A549 (cell line): Measurements from ENCODE around the gene MACROD1. TPM values are rescaled to one million over a fixed set of nuclear protein-coding genes. Genes with fewer than 3 reads are reported as not detected.
A peak's percentile ranks its signal among the peaks of the same experiment; 100 is the strongest.

Experiments
- ATAC-seq, 2 experiments: fragments of 200-7000 bp in 1 of 2; fragments of >200 bp in 1 of 2; cut with Nextera tagmentation in 1 of 2; cut with Tn5 transposase in 1 of 2; 3 replicates each; pipeline versions ENCODE4 v1.8.0 to v1.9.1; 2018 to 2020; ENCODE audit warnings: mild to moderate bottlenecking in 1 of 2, moderate library complexity in 1 of 2
- CTCF ChIA-PET: fragments of 300-600 bp; sonication (Branson Sonifier 250); formaldehyde crosslinking; extraction: SDS; loops from one replicate; lab custom pipeline; 2021; ENCODE audit warnings: antibody characterized with exemption, inconsistent platforms; lab: Yijun Ruan, JAX
- POLR2A ChIA-PET: fragments of 350-600 bp; formaldehyde crosslinking; extraction: SDS; loops from one replicate; lab custom pipeline; 2021; ENCODE audit warnings: antibody characterized with exemption, inconsistent platforms; lab: Yijun Ruan, JAX
- DNase-seq, 2 experiments: peaks; one replicate each; pipeline versions ENCODE4 v3.0.0 to v3.0.0-alpha.2; 2011 to 2016; ENCODE audit warnings: low read depth in 1 of 2, low spot score in 1 of 2
- FAIRE-seq: peaks from 2 replicates; lab custom pipeline; 2011; peaks lifted over from hg19 to GRCh38; lab: Jason Lieb, UNC
- H3K27ac ChIP-seq, 2 experiments: fragments of >200 bp; sonication (Bioruptor Twin); formaldehyde crosslinking; 3 replicates each; pipeline ENCODE4 v1.5.1; 2016 to 2017
- H3K4me1 ChIP-seq: fragments of >200 bp; sonication (Bioruptor Twin); formaldehyde crosslinking; 3 replicates; pipeline ENCODE4 v1.6.1; 2016
- H3K4me2 ChIP-seq: fragments of >200 bp; sonication (Bioruptor Twin); formaldehyde crosslinking; 3 replicates; pipeline ENCODE4 v1.6.1; 2016
- H3K4me3 ChIP-seq: fragments of >200 bp; sonication (Bioruptor Twin); formaldehyde crosslinking; 3 replicates; pipeline ENCODE4 v1.5.1; 2016
- H3K9me3 ChIP-seq: fragments of >200 bp; sonication (Bioruptor Twin); formaldehyde crosslinking; 3 replicates; pipeline ENCODE4 v1.6.1; 2016
- BHLHE40 ChIP-seq: IDR thresholded peaks from 2 replicates; pipeline ENCODE4 v1.6.1; 2012; ENCODE audit warnings: low read depth, low read length, inconsistent platforms
- CBX2 ChIP-seq: fragments of 200-600 bp; sonication (generic); IDR thresholded peaks from 2 replicates; pipeline ENCODE4 v1.6.1; 2016; ENCODE audit warnings: low read depth, mild to moderate bottlenecking, borderline replicate concordance
- CEBPB ChIP-seq, 2 experiments: fragments of >200 bp in 1 of 2; sonication (Bioruptor Twin) in 1 of 2; formaldehyde crosslinking in 1 of 2; IDR thresholded peaks; 2 replicates each; pipeline ENCODE4 v1.6.1; 2012 to 2016
- CHD4 ChIP-seq: fragments of 200-600 bp; sonication (generic); IDR thresholded peaks from 2 replicates; pipeline ENCODE4 v1.6.1; 2016; ENCODE audit warnings: antibody characterized with exemption, mild to moderate bottlenecking, borderline replicate concordance
- FOSB ChIP-seq: fragments of 250-450 bp; sonication (Bioruptor Pico); IDR thresholded peaks from 2 replicates; pipeline ENCODE4 v1.5.0; 2020; ENCODE audit warnings: mild to moderate bottlenecking, moderate library complexity
- FOXS1 ChIP-seq: fragments of 250-450 bp; sonication (Bioruptor Pico); IDR thresholded peaks from 2 replicates; pipeline ENCODE4 v1.5.0; 2020; ENCODE audit warnings: mild to moderate bottlenecking, moderate library complexity
- GATA3 ChIP-seq: IDR thresholded peaks from 2 replicates; pipeline ENCODE4 v1.6.1; 2012; ENCODE audit warnings: borderline replicate concordance
- HDAC2 ChIP-seq: fragments of 200-600 bp; sonication (generic); IDR thresholded peaks from 2 replicates; pipeline ENCODE4 v1.6.1; 2016
- PHF8 ChIP-seq: fragments of 200-600 bp; sonication (generic); IDR thresholded peaks from 2 replicates; pipeline ENCODE4 v1.6.1; 2016; ENCODE audit warnings: low read depth, mild to moderate bottlenecking, antibody characterized with exemption, moderate library complexity, borderline replicate concordance
- RARB ChIP-seq: fragments of 250-450 bp; sonication (Bioruptor Pico); IDR thresholded peaks from 2 replicates; pipeline ENCODE4 v1.8.0; 2021; ENCODE audit warnings: mild to moderate bottlenecking, moderate library complexity
- RCOR1 ChIP-seq: fragments of 150-350 bp; IDR thresholded peaks from 2 replicates; pipeline ENCODE4 v1.6.1; 2014; ENCODE audit warnings: antibody characterized with exemption, low read length, low read depth
- RFX5 ChIP-seq: fragments of 450-650 bp; IDR thresholded peaks from 2 replicates; pipeline ENCODE4 v1.7.1; 2014; ENCODE audit warnings: antibody characterized with exemption, mild to moderate bottlenecking, moderate library complexity
- RNF2 ChIP-seq: fragments of 200-600 bp; sonication (generic); IDR thresholded peaks from 2 replicates; pipeline ENCODE4 v1.6.1; 2016; ENCODE audit warnings: low read depth, mild to moderate bottlenecking, antibody characterized with exemption, moderate library complexity, borderline replicate concordance
- SREBF2 ChIP-seq: fragments of 450-650 bp; IDR thresholded peaks from 2 replicates; pipeline ENCODE4 v1.6.1; 2014; ENCODE audit warnings: mild to moderate bottlenecking, moderate library complexity
- USF2 ChIP-seq: fragments of 450-650 bp; IDR thresholded peaks from 2 replicates; pipeline ENCODE4 v1.6.1; 2014; ENCODE audit warnings: antibody characterized with exemption
- ZSCAN20 ChIP-seq: fragments of 250-450 bp; sonication (Bioruptor Pico); IDR thresholded peaks from 2 replicates; pipeline ENCODE4 v1.8.0; 2022; ENCODE audit warnings: mild to moderate bottlenecking, moderate library complexity
- WGBS: methylation state at CpG from one replicate; pipeline ENCODE4 v1.1.6; 2017; ENCODE audit errors: missing lambda C conversion rate; 5-methylcytosine and 5-hydroxymethylcytosine counted together
- polyA plus RNA-seq, 4 experiments: library from polyadenylated mRNA; depleted of rRNA in 3 of 4; stranded (reverse); fragments of >200 nt; fragmentation: RNase III in 1 of 4; extraction: RNeasy Plus Mini Kit Qiagen cat#74134 plus additional on column Dnase treatment in 1 of 4; gene quantifications; 2 replicates in 3 of 4; 3 replicates in 1 of 4; pipeline ENCODE4 v1.2.3, GENCODE V29; 2011 to 2017
- TF ChIP-seq, protein P1 (sequence below): fragments of >200 bp; sonication (Bioruptor Twin); formaldehyde crosslinking; IDR thresholded peaks from 2 replicates; pipeline ENCODE4 v1.6.1; 2016
- TF ChIP-seq, protein P2 (sequence below): fragments of 250-450 bp; sonication (Bioruptor Pico); IDR thresholded peaks from 2 replicates; pipeline ENCODE4 v1.5.0; 2020; ENCODE audit warnings: low read depth, mild to moderate bottlenecking, moderate library complexity
- TF ChIP-seq, protein P3 (sequence below): IDR thresholded peaks from 2 replicates; pipeline ENCODE4 v1.6.1; 2012; ENCODE audit warnings: low read depth, borderline replicate concordance
- TF ChIP-seq, protein P4 (sequence below): fragments of >200 bp; sonication (Bioruptor Twin); formaldehyde crosslinking; IDR thresholded peaks from 3 replicates; pipeline ENCODE4 v1.5.1; 2016

MACROD1 gene
- polyA plus RNA-seq, 2 of the 4 experiments (the other 2 are of a cell fraction): 15.1 to 16.6 TPM

DNA sequence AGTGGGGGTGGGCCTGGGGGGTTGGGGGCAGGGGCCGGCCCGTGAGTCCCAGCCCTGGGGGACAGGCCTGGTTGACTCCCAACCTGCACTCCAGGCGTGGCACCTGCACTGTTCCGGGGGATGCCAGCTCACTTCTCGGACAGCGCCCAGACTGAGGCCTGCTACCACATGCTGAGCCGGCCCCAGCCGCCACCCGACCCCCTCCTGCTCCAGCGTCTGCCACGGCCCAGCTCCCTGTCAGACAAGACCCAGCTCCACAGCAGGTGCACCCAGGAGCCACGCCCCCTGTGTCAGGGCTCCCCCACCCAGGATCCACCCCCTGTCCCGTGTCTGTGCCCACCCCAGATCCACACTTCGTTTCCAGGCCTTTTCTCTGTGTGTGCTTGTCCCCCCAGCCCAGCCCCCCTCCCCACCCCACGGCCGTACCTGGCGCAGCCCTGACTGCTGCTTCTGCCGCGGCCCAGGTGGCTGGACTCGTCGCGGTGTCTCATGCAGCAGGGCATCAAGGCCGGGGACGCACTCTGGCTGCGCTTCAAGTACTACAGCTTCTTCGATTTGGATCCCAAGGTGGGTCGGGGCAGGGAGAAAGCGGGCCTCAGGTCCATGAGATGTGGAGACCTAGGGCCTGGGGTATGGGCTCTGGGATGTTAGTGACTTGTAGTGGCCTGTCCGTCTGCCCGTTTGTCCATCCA, 45.4 kb upstream of the MACROD1 start:
- ChIA-PET CTCF (interaction anchor here (2.8 to 20.3 kb wide), 4 partner anchors 8 to 91 kb away, joined by 12 to 254 read pairs (median 194); partner anchors contain the start of genes CATSPERZ, DNAJC4, FERMT3 and NUDT22), POLR2A (interaction anchor here (0.7 to 2.3 kb wide), 3 partner anchors 9 to 31 kb away, joined by 3 to 9 read pairs (median 5); partner anchors contain the start of gene STIP1)
- no peak for TF ChIP-seq CEBPB (IDR thresholded peaks at IDR 0.05)
- no peak for TF ChIP-seq HDAC2
- TF ChIP-seq FOXS1: no peak
- TF ChIP-seq RARB: no peak
- TF ChIP-seq GATA3: no peak
- no peak for TF ChIP-seq SREBF2
- TF ChIP-seq BHLHE40: no peak
- no peak for TF ChIP-seq RCOR1
- TF ChIP-seq, protein P1, sequence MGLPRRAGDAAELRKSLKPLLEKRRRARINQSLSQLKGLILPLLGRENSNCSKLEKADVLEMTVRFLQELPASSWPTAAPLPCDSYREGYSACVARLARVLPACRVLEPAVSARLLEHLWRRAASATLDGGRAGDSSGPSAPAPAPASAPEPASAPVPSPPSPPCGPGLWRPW: no peak
- TF ChIP-seq PHF8: no peak
- TF ChIP-seq CHD4: no peak
- no peak for TF ChIP-seq RFX5
- TF ChIP-seq CBX2: no peak
- Histone ChIP-seq H3K4me1 (no peaks in the 10 kb centered on the region), H3K27ac (no peak overlapping the region), H3K4me3 (no peak overlapping the region), H3K9me3 (no peaks in the 10 kb centered on the region), H3K4me2 (no peak overlapping the region)
- ATAC-seq (no peak), DNase-seq (no peak), FAIRE-seq (no peak)
- 88% methylated on average over 17 of the region's 30 CpGs for WGBS

- no peak overlapping the region for H3K27ac ChIP-seq
- no peak for DNase-seq
- H3K4me3 ChIP-seq: no peak overlapping the region
- 95% methylated on average over 17 of the region's 24 CpGs for WGBS
- no peak for FAIRE-seq
- H3K4me2 ChIP-seq: no peak overlapping the region
- H3K4me1 ChIP-seq: no peaks in the 10 kb centered on the region
- POLR2A ChIA-PET: interaction anchor here (1.3 kb wide), 1 partner anchor 10 kb away, joined by 5 read pairs; no protein-coding TSS in a partner anchor
- peak in 1 of 2 experiments; percentile 4; a peak in 2 of 6 replicates for ATAC-seq
- TF ChIP-seq FOSB (CRISPR knock-in tag) (no peak), ZSCAN20 (no peak), USF2 (no peak), RNF2 (no peak), CHD4 (no peak), CEBPB (IDR thresholded peaks at IDR 0.05) (no peak)
- TF ChIP-seq, protein P2, sequence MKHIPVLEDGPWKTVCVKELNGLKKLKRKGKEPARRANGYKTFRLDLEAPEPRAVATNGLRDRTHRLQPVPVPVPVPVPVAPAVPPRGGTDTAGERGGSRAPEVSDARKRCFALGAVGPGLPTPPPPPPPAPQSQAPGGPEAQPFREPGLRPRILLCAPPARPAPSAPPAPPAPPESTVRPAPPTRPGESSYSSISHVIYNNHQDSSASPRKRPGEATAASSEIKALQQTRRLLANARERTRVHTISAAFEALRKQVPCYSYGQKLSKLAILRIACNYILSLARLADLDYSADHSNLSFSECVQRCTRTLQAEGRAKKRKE (CRISPR knock-in tag): no peak
- TF ChIP-seq, protein P3, sequence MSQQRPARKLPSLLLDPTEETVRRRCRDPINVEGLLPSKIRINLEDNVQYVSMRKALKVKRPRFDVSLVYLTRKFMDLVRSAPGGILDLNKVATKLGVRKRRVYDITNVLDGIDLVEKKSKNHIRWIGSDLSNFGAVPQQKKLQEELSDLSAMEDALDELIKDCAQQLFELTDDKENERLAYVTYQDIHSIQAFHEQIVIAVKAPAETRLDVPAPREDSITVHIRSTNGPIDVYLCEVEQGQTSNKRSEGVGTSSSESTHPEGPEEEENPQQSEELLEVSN: no peak
- TF ChIP-seq, protein P4, sequence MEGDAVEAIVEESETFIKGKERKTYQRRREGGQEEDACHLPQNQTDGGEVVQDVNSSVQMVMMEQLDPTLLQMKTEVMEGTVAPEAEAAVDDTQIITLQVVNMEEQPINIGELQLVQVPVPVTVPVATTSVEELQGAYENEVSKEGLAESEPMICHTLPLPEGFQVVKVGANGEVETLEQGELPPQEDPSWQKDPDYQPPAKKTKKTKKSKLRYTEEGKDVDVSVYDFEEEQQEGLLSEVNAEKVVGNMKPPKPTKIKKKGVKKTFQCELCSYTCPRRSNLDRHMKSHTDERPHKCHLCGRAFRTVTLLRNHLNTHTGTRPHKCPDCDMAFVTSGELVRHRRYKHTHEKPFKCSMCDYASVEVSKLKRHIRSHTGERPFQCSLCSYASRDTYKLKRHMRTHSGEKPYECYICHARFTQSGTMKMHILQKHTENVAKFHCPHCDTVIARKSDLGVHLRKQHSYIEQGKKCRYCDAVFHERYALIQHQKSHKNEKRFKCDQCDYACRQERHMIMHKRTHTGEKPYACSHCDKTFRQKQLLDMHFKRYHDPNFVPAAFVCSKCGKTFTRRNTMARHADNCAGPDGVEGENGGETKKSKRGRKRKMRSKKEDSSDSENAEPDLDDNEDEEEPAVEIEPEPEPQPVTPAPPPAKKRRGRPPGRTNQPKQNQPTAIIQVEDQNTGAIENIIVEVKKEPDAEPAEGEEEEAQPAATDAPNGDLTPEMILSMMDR: no peak
- H3K9me3 ChIP-seq: no peaks in the 10 kb centered on the region
- CTCF ChIA-PET: interaction anchor here (0.9 to 20.3 kb wide), 7 partner anchors 7 to 92 kb away, joined by 3 to 254 read pairs (median 12); partner anchors contain the start of genes CATSPERZ, DNAJC4, FERMT3 and NUDT22
Observed at GRCh38 chr11:64210301-64211020, 44.5 kb upstream of the MACROD1 start.
